ENCODE data around the gene GRXCR2.

- TF ChIP-seq ZNF616 (CRISPR knock-in tag; IDR thresholded peaks at IDR 0.05; ENCODE audit: low read depth) (no peak), ELF4 (CRISPR knock-in tag; IDR thresholded peaks at IDR 0.05; ENCODE audit: borderline replicate concordance) (no peak), ZNF790 (CRISPR knock-in tag; IDR thresholded peaks at IDR 0.05; ENCODE audit: borderline replicate concordance) (no peak), CTCF (CRISPR knock-in tag; IDR thresholded peaks at IDR 0.05) (no peak), FIP1L1 (IDR thresholded peaks at IDR 0.05; ENCODE audit: borderline replicate concordance, insufficient read depth, low read depth, low read length) (no peak), GPBP1L1 (CRISPR knock-in tag; IDR thresholded peaks at IDR 0.05) (no peak), ZNF460 (CRISPR knock-in tag; IDR thresholded peaks at IDR 0.05; ENCODE audit: borderline replicate concordance) (no peak), ZNF724P (CRISPR knock-in tag; IDR thresholded peaks at IDR 0.05; ENCODE audit: borderline replicate concordance) (no peak), MLX (CRISPR knock-in tag; IDR thresholded peaks at IDR 0.05) (no peak), GTF2F1 (IDR thresholded peaks at IDR 0.05; ENCODE audit: low read length) (no peak)
These were observed 43.3 kb upstream of the GRXCR2 start for GRCh38 chr5:145915970-145916638.
